Keratinocyte (primary cell): ENCODE results near the gene KANK2. TPM values are rescaled to one million over a fixed set of nuclear protein-coding genes. Genes with fewer than 3 reads are reported as not detected.

Source experiments
- DNase-seq: peaks from one replicate; pipeline ENCODE4 v3.0.0-alpha.2; 2011; ENCODE audit warnings: low read depth, missing footprints, low spot score
- FAIRE-seq: peaks from 2 replicates; lab custom pipeline; 2011; peaks lifted over from hg19 to GRCh38; lab: Jason Lieb, UNC
- H2AFZ ChIP-seq: 2 replicates; pipeline ENCODE4 v1.6.0; 2012; ENCODE audit warnings: low read length, control low read depth, inconsistent platforms; ENCODE audit not compliant: control insufficient read depth
- H3K27ac ChIP-seq: 2 replicates; pipeline ENCODE4 v1.5.1; 2011; ENCODE audit warnings: low read length; ENCODE audit not compliant: control insufficient read depth, insufficient read depth
- H3K27me3 ChIP-seq: 3 replicates; pipeline ENCODE4 v1.6.0; 2011; ENCODE audit warnings: low read length; ENCODE audit not compliant: control insufficient read depth, insufficient read depth; ENCODE audit errors: extremely low read depth
- H3K36me3 ChIP-seq, 2 experiments: 2 replicates in 1 of 2; 3 replicates in 1 of 2; pipeline ENCODE4 v1.5.1; 2011; ENCODE audit warnings: low read length in 2 of 2, mild to moderate bottlenecking in 1 of 2; ENCODE audit not compliant: control insufficient read depth in 2 of 2, insufficient read depth in 2 of 2; ENCODE audit errors: extremely low read depth in 1 of 2
- H3K4me1 ChIP-seq: 3 replicates; pipeline ENCODE4 v1.5.1; 2011; ENCODE audit warnings: low read length; ENCODE audit not compliant: control insufficient read depth, insufficient read depth; ENCODE audit errors: extremely low read depth
- H3K4me2 ChIP-seq: 3 replicates; pipeline ENCODE4 v1.6.0; 2011; ENCODE audit warnings: low read depth, low read length; ENCODE audit not compliant: control insufficient read depth, insufficient read depth; ENCODE audit errors: extremely low read depth
- H3K4me3 ChIP-seq, 3 experiments: fragments of 200-600 bp in 1 of 3; sonication (generic) in 1 of 3; 2 replicates in 2 of 3; 3 replicates in 1 of 3; pipeline ENCODE4 v1.5.1; 2011 to 2016; ENCODE audit warnings: low read length in 3 of 3, mild to moderate bottlenecking in 3 of 3, control low read depth in 2 of 3, inconsistent platforms in 1 of 3, low read depth in 1 of 3, mixed read lengths in 1 of 3, mixed run types in 1 of 3, moderate library complexity in 1 of 3; ENCODE audit not compliant: control insufficient read depth in 2 of 3, insufficient read depth in 2 of 3; ENCODE audit errors: extremely low read depth in 1 of 3
- H3K79me2 ChIP-seq: 2 replicates; pipeline ENCODE4 v1.6.0; 2012; ENCODE audit warnings: low read length; ENCODE audit not compliant: control insufficient read depth, insufficient read depth
- H3K9ac ChIP-seq: 3 replicates; pipeline ENCODE4 v1.6.0; 2011; ENCODE audit warnings: low read length; ENCODE audit not compliant: control insufficient read depth, insufficient read depth; ENCODE audit errors: extremely low read depth
- H3K9me1 ChIP-seq: 3 replicates; pipeline ENCODE4 v1.6.0; 2011; ENCODE audit warnings: low read length; ENCODE audit not compliant: control insufficient read depth, insufficient read depth; ENCODE audit errors: extremely low read depth
- H3K9me3 ChIP-seq: 2 replicates; pipeline ENCODE4 v1.5.1; 2012; ENCODE audit warnings: low read depth, low read length; ENCODE audit not compliant: control insufficient read depth
- H4K20me1 ChIP-seq: 3 replicates; pipeline ENCODE4 v1.6.0; 2011; ENCODE audit warnings: low read length; ENCODE audit not compliant: control insufficient read depth, insufficient read depth; ENCODE audit errors: extremely low read depth
- CTCF ChIP-seq, 3 experiments: IDR thresholded peaks in 1 of 3; conservative IDR thresholded peaks in 1 of 3; optimal IDR thresholded peaks in 1 of 3; 2 replicates in 2 of 3; 3 replicates in 1 of 3; pipeline versions ENCODE3 to v1.5.1; 2011; ENCODE audit warnings: low read length in 3 of 3, mild to moderate bottlenecking in 3 of 3, moderate library complexity in 2 of 3, control low read depth in 1 of 3, inconsistent platforms in 1 of 3; ENCODE audit not compliant: insufficient read depth in 2 of 3; ENCODE audit errors: extremely low read depth in 1 of 3
- EZH2 ChIP-seq: IDR thresholded peaks from one replicate; pipeline ENCODE4 v1.6.1; 2012; ENCODE audit warnings: inconsistent platforms, mild to moderate bottlenecking, low read length, moderate library complexity
- dilution Hi-C: fragments of 300-500 bp; cut with MboI; formaldehyde crosslinking; loops from one replicate; pipeline ENCODE4 v1.7.0; 2020; ENCODE audit warnings: low sequenced_read_pairs; ENCODE audit not compliant: extremely low pct_ligation_motif_present
- polyA plus RNA-seq, 5 experiments: library from polyadenylated mRNA; depleted of rRNA in 3 of 5; stranded (reverse) in 3 of 5; stranded (forward) in 1 of 5; unstranded in 1 of 5; fragments of >200 nt; gene quantifications; 1 replicate in 1 of 5; 2 replicates in 3 of 5; 3 replicates in 1 of 5; pipeline versions ENCODE4 v1.2.1 to v1.2.3, GENCODE V29; 2011 to 2012; ENCODE audit warnings: missing spikeins in 2 of 5, low read depth in 1 of 5, low replicate concordance in 1 of 5

Gene KANK2
- polyA plus RNA-seq, 1 donor (not counting 4 experiments of a cell fraction or from before 2014, with no cell fraction given) = 2.8 TPM

GRCh38 chr19:11136400-11137101, 60.8 kb downstream of the KANK2 start:
- Histone ChIP-seq H3K4me3 (no peak overlapping the region), H3K4me2 (no peak overlapping the region), H3K79me2 (no peaks in the 10 kb centered on the region), H3K27ac (no peak overlapping the region), H3K9me1 (no peaks in the 10 kb centered on the region), H3K9ac (no peak overlapping the region), H3K4me1 (peaks cover 21% of the 10 kb centered on the region), H4K20me1 (peaks cover 14% of the 10 kb centered on the region), H3K9me3 (no peaks in the 10 kb centered on the region), H3K27me3 (no peaks in the 10 kb centered on the region), H2AFZ (no peak overlapping the region), H3K36me3 (peaks cover 8 to 15% of the 10 kb centered on the region in 2 experiments)
- FAIRE-seq (no peak), DNase-seq (no peak)
- dilution Hi-C loops = no loop called here
- TF ChIP-seq CTCF (optimal IDR thresholded peaks at IDR 0.05 in 1 of 3, IDR thresholded peaks at IDR 0.05 in 1 of 3, conservative IDR thresholded peaks at IDR 0.05 in 1 of 3; ENCODE audit: extremely low read depth in 1 of 3, insufficient read depth in 2 of 3, low read length in 3 of 3) (no peak), EZH2 (no peak)

- no peak for TF ChIP-seq CTCF (optimal IDR thresholded peaks at IDR 0.05 in 1 of 3, IDR thresholded peaks at IDR 0.05 in 1 of 3, conservative IDR thresholded peaks at IDR 0.05 in 1 of 3; ENCODE audit: extremely low read depth in 1 of 3, insufficient read depth in 2 of 3, low read length in 3 of 3)
- TF ChIP-seq EZH2 = no peak
- H3K27ac ChIP-seq = no peak overlapping the region
- dilution Hi-C loops = no loop called here
- peaks cover 49% of the 10 kb centered on the region for H4K20me1 ChIP-seq
- H3K4me3 ChIP-seq = no peak overlapping the region
- no peak overlapping the region for H3K4me2 ChIP-seq
- H3K27me3 ChIP-seq = no peaks in the 10 kb centered on the region
- H3K79me2 ChIP-seq = peaks cover 2% of the 10 kb centered on the region
- H3K4me1 ChIP-seq = no peaks in the 10 kb centered on the region
- no peak for FAIRE-seq
- H3K9me3 ChIP-seq = no peaks in the 10 kb centered on the region
- H3K9ac ChIP-seq = no peak overlapping the region
- H3K9me1 ChIP-seq = no peaks in the 10 kb centered on the region
- peaks cover 36 to 54% of the 10 kb centered on the region in 2 experiments for H3K36me3 ChIP-seq
- no peak overlapping the region for H2AFZ ChIP-seq
- no peak for DNase-seq
Measured at GRCh38 chr19:11131471-11131870, 65.9 kb downstream of the KANK2 start.
